ENCODE measurements around the gene PLAC1. TPM values are rescaled to one million over a fixed set of nuclear protein-coding genes. Genes with fewer than 3 reads are reported as not detected.

The PLAC1 gene
- total RNA-seq, 4 donors from 2014 or later, result 1.9 TPM; not detected in 3

GRCh38 chrX:134592303-134592702 lies 66.0 kb downstream of the PLAC1 start:
- TF ChIP-seq CTCF (IDR thresholded peaks at IDR 0.05) (no peak), POLR2A (IDR thresholded peaks at IDR 0.05) (no peak)
- intact Hi-C loops (cut with DNase I; ENCODE audit: low total_unique reads), result no loop called here
- H3K36me3 ChIP-seq, result no peaks in the 10 kb centered on the region

GRCh38 chrX:134591502-134591901 lies 66.8 kb downstream of the PLAC1 start:
- TF ChIP-seq CTCF (IDR thresholded peaks at IDR 0.05) (no peak), POLR2A (IDR thresholded peaks at IDR 0.05) (no peak)
- Histone ChIP-seq H3K27ac (no peak overlapping the region), H3K27me3 (no peaks in the 10 kb centered on the region), H3K36me3 (no peaks in the 10 kb centered on the region), H3K4me1 (no peaks in the 10 kb centered on the region), H3K9me3 (no peaks in the 10 kb centered on the region), H3K4me3 (no peak overlapping the region)
- intact Hi-C loops (cut with DNase I; ENCODE audit: low total_unique reads), result no loop called here
- no peak for DNase-seq

More at GRCh38 chrX:134592303-134592702, 66.0 kb downstream of the PLAC1 start:
- H3K27me3 ChIP-seq, result no peaks in the 10 kb centered on the region
- DNase-seq, result no peak
- no peaks in the 10 kb centered on the region for H3K9me3 ChIP-seq
- no peak overlapping the region for H3K4me3 ChIP-seq
- H3K4me1 ChIP-seq, result no peaks in the 10 kb centered on the region
- H3K27ac ChIP-seq, result no peak overlapping the region

- Histone ChIP-seq H3K9me3 (no peaks in the 10 kb centered on the region), H3K27ac (no peak overlapping the region), H3K4me1 (no peaks in the 10 kb centered on the region), H3K27me3 (no peaks in the 10 kb centered on the region), H3K36me3 (no peaks in the 10 kb centered on the region), H3K4me3 (no peak overlapping the region)
- no peak for TF ChIP-seq POLR2A (IDR thresholded peaks at IDR 0.05)
- no peak for TF ChIP-seq CTCF (IDR thresholded peaks at IDR 0.05)
- intact Hi-C loops (cut with DNase I; ENCODE audit: low total_unique reads), result no loop called here
- no peak for DNase-seq
These were observed 69.5 kb downstream of the PLAC1 start for GRCh38 chrX:134588806-134589205.

- H3K27ac ChIP-seq, result no peak overlapping the region
- H3K27me3 ChIP-seq, result no peaks in the 10 kb centered on the region
- DNase-seq, result no peak
- H3K36me3 ChIP-seq, result no peaks in the 10 kb centered on the region
- intact Hi-C loops (cut with DNase I; ENCODE audit: low total_unique reads), result no loop called here
- H3K4me1 ChIP-seq, result no peaks in the 10 kb centered on the region
- TF ChIP-seq POLR2A (IDR thresholded peaks at IDR 0.05) (no peak), CTCF (IDR thresholded peaks at IDR 0.05) (no peak)
- no peaks in the 10 kb centered on the region for H3K9me3 ChIP-seq
- H3K4me3 ChIP-seq, result no peak overlapping the region
These were observed 77.4 kb downstream of the PLAC1 start for GRCh38 chrX:134580907-134581306.

- intact Hi-C loops (cut with DNase I; ENCODE audit: low total_unique reads), result no loop called here
- Histone ChIP-seq H3K27ac (no peak overlapping the region), H3K27me3 (peaks cover 0 to 4% of the 10 kb centered on the region in 2 donors), H3K9me3 (no peaks in the 10 kb centered on the region), H3K4me1 (no peaks in the 10 kb centered on the region), H3K36me3 (no peaks in the 10 kb centered on the region), H3K4me3 (no peak overlapping the region)
- no peak for TF ChIP-seq CTCF (IDR thresholded peaks at IDR 0.05)
- no peak for TF ChIP-seq POLR2A (IDR thresholded peaks at IDR 0.05)
- DNase-seq, result no peak
These were observed 84.6 kb downstream of the PLAC1 start for GRCh38 chrX:134573683-134574035.

Measured in uterus (tissue), 4 donors.